Small intestine (tissue), 7 donors: ENCODE results near the gene ELMOD3. TPM values are rescaled to one million over a fixed set of nuclear protein-coding genes. Genes with fewer than 3 reads are reported as not detected.
"Not testable (repeated sequence)": the region's sequence is repeated elsewhere in the genome, so short reads cannot be mapped to it uniquely, and the experiment has no call there.

Source experiments
- DNase-seq, 2 donors: peaks; one replicate each; pipeline versions ENCODE4 v3.0.0 to v3.0.0-alpha.2; 2013
- FAIRE-seq: peaks from 2 replicates; lab custom pipeline; 2012; peaks lifted over from hg19 to GRCh38; lab: Jason Lieb, UNC
- H3K27ac ChIP-seq, 3 donors: one replicate each; pipeline ENCODE4 v1.5.1; 2013; ENCODE audit warnings: low read length in 2 of 3, mild to moderate bottlenecking in 2 of 3, control low read depth in 1 of 3, inconsistent platforms in 1 of 3, low read depth in 1 of 3, moderate library complexity in 1 of 3
- H3K27me3 ChIP-seq, 3 donors: one replicate each; pipeline ENCODE4 v1.6.1; 2013; ENCODE audit warnings: low read length in 3 of 3, inconsistent platforms in 1 of 3; ENCODE audit not compliant: control insufficient read depth in 3 of 3, insufficient read depth in 3 of 3
- H3K36me3 ChIP-seq, 3 donors: one replicate each; pipeline ENCODE4 v1.6.1; 2013; ENCODE audit warnings: low read length in 3 of 3, inconsistent platforms in 1 of 3, low read depth in 1 of 3, mild to moderate bottlenecking in 1 of 3, moderate library complexity in 1 of 3; ENCODE audit not compliant: control insufficient read depth in 3 of 3, insufficient read depth in 2 of 3
- H3K4me1 ChIP-seq, 3 donors: one replicate each; pipeline ENCODE4 v1.6.1; 2013; ENCODE audit warnings: low read length in 2 of 3, inconsistent platforms in 1 of 3, low read depth in 1 of 3, mild to moderate bottlenecking in 1 of 3, moderate library complexity in 1 of 3; ENCODE audit not compliant: control insufficient read depth in 3 of 3, insufficient read depth in 2 of 3
- H3K4me3 ChIP-seq, 3 donors: one replicate each; pipeline ENCODE4 v1.5.1; 2013; ENCODE audit warnings: low read length in 3 of 3, control low read depth in 1 of 3, inconsistent platforms in 1 of 3, low read depth in 1 of 3, mild to moderate bottlenecking in 1 of 3, moderate library complexity in 1 of 3
- H3K9me3 ChIP-seq, 2 donors: one replicate each; pipeline ENCODE4 v1.6.1; 2013; ENCODE audit warnings: low read depth in 1 of 2, low read length in 1 of 2; ENCODE audit not compliant: control insufficient read depth in 2 of 2, insufficient read depth in 1 of 2
- WGBS, 3 donors: extraction: QIAGEN DNeasy Blood & Tissue Kit; methylation state at CpG; one replicate each; pipeline ENCODE4 v1.1.7; 2013; 5-methylcytosine and 5-hydroxymethylcytosine counted together
- polyA plus RNA-seq, 4 donors: library from polyadenylated mRNA; stranded (reverse) in 3 of 4; unstranded in 1 of 4; fragments of 200-250 nt in 3 of 4; fragments of 120-200 nt in 1 of 4; gene quantifications; one replicate each; pipeline versions ENCODE4 v1.2.1 to v1.2.3, GENCODE V29; 2013
- donor health status: healthy with polysubstance abuse.
- donor health status: control.
- donor health status: control.
- donor health status: Bipolar disorder and iron deficiency.
- donor health status: healthy.

ELMOD3 gene
- polyA plus RNA-seq, 4 donors, result 16.1 to 36.9 (median 22.5) TPM

DNA sequence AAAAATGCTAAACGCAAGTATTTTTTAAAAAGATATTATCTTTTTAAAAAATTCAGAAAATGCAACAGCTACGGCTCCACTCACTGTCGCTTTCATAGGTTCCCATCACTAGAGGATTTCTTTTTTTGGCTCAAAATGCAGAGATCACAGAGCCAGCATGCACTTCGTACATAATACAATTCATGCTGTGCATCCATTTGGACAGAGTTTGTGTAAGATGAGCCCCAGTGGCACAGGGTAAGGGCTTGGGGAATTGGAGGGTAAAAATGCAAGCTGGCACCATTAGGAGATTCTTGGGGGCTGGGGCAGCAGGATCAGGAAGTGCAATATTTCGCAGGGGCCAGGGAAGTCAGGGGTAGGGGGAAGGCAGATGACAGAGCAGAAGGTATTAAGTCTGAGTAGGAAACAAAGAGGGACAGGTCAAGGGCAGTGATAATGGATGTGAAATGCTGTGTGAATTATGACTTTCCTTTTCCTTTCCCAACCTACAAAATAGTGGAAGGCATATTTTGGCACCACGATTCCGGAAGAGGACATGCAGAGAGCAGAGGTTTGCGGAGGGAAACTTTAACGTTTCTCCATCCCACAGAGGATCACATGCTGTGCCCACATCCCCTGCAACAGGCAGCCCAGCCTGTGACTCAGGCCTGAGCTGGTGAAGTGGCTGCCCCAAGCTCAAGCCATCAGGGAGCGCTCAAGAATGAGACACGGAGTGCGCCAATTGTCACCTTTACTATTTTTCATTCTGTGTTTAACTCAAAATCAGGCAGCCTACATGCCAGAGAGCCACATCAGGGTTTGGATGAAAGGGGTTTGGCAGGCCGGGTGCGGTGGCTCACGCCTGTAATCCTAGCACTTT lies 50.9 kb downstream of the ELMOD3 start:
- DNase-seq (peak in 1 of 2 donors; percentile 46), FAIRE-seq (no peak)
- Histone ChIP-seq H3K9me3 (peaks cover 0 to 5% of the 10 kb centered on the region in 2 donors), H3K4me1 (peaks cover 3 to 18% (median 6%) of the 10 kb centered on the region in 3 donors), H3K36me3 (peaks cover 0 to 16% (median 3%) of the 10 kb centered on the region in 3 donors), H3K27me3 (no peaks in the 10 kb centered on the region), H3K27ac (peak overlapping the region in 1 of 3 donors; percentile 35), H3K4me3 (no peak overlapping the region)
- WGBS, 3 donors, result 69 to 90% (median 75%) methylated on average over 15 of the region's 15 CpGs

DNA sequence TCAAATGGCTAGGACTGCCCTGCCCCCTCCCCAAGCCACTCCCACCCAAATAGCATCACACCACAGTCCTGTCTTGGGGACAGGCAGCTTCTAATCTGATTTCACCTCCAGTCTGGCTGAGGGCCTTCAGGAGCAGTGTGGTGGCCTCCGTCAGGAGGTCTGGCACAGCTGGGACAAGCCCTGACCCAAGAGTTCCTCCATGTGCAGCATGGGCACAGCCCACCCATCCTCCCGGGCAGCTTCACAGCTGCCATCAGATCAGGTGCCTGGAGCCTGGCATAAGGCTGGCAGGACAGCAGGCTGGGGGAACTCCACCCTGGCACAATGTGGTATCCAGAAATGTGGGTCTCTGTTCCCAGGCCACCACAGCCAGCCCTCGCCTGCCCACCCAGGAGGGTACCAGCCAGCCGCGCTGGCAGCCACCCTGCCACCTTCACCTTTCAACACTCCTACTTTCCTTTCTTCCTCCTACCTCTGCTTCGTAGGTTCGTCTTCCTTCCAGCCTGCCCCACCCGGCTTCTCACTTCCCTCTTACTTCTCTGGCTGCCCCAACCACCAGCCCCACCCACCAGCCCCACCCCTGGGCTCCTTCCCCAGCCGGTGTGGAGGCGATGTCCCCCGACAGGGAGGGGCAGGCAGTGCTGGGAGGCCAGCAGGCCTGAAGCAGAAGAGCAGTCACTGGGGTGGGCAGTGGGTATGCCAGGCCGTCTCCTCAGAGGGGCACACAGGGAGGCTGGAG lies 55.4 kb downstream of the ELMOD3 start, which contains the start of gene CAPG:
Gene CAPG (minus strand): TSS at position 522 of the 739 bp plus-strand sequence. CDS start 8,221 bp downstream, outside the sequence.
- DNase-seq (peak; percentile 79 to 88), FAIRE-seq (no peak)
- no peaks in the 10 kb centered on the region for H3K27me3 ChIP-seq
- peak within 1 kb of the TSS in 2 of 3 donors; percentile 11 to 25 for H3K4me3 ChIP-seq
- 11 to 38% (median 21%) methylated on average over 12 of the region's 12 CpGs for WGBS, 3 donors
- no peaks in the 10 kb centered on the region for H3K9me3 ChIP-seq
- peak within 1 kb of the TSS; percentile 43 to 87 (median 50) for H3K27ac ChIP-seq
- H3K4me1 ChIP-seq, result peaks cover 3 to 47% (median 6%) of the 10 kb centered on the region in 3 donors
- H3K36me3 ChIP-seq, result no peaks in the 10 kb centered on the region

DNA sequence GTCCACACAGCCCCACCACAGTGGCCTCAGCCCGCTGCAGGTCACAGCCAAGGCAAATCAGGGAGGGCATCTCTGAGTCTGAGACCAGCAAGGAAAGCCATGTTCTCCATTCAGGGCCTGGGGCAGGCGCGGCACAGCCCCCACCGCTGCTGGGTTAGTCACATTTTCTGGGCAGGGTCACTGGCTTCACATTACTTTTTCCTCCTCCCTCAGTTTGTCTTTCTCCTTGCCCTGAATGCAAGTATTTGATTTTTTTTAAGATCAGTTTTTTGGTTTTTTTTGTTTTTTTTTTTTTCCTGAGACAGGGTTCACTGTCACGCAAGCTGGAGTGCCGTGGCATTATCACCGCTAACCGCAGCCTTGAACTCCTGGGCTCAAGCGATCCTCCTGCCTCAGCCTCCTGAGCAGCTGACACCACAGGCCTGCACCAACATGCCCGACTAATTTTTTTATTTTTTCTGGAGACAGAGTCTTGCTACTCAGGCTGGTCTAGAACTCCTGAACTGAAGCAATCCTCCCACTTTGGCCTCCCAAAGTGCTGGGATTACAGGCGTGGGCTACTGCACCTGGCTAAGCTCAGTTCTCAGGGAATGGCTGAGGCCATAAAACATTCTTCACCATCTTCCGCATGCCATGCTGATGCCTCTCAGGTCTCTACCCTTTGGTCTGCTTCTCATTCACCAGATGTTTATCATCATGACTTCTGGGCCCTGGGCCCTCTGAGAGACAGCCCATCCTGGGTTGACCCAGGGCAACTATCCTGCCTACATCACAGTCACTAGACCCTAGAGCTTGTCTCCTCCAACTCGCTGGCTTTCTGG lies 56.2 kb downstream of the ELMOD3 start:
- DNase-seq (peak in 1 of 2 donors; percentile 52), FAIRE-seq (no peak)
- H3K36me3 ChIP-seq, result no peaks in the 10 kb centered on the region
- no peaks in the 10 kb centered on the region for H3K27me3 ChIP-seq
- 64 to 78% (median 66%) methylated on average over 13 of the region's 13 CpGs for WGBS, 3 donors
- no peaks in the 10 kb centered on the region for H3K9me3 ChIP-seq
- no peak overlapping the region for H3K4me3 ChIP-seq
- H3K27ac ChIP-seq, result peak overlapping the region; percentile 24 to 50 (median 32)
- peaks cover 3 to 52% (median 6%) of the 10 kb centered on the region in 3 donors for H3K4me1 ChIP-seq

DNA sequence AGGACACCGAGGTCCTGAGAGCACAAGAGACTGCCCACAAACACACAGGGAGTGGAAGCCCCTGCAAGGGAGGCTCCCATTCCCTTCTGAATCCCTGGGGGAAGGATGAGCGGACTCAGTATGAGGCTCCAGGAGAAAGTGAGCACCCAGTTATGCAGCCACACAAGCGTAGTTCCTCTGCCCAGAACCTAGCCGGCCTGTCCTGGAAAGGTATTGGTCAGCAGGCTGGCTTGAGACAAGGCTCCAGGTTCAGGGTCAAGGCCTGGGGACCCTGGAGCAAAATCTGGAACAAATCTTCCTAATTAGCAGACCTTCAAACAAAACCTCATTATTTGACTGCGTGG lies 56.8 kb downstream of the ELMOD3 start:
- Histone ChIP-seq H3K9me3 (no peaks in the 10 kb centered on the region), H3K4me1 (peaks cover 3 to 49% (median 6%) of the 10 kb centered on the region in 3 donors), H3K27me3 (no peaks in the 10 kb centered on the region), H3K36me3 (no peaks in the 10 kb centered on the region), H3K4me3 (no peak overlapping the region), H3K27ac (peak overlapping the region in 1 of 3 donors; percentile 10)
- FAIRE-seq (no peak), DNase-seq (no peak)
- 91 to 96% (median 93%) methylated on average over 5 of the region's 5 CpGs for WGBS, 3 donors

DNA sequence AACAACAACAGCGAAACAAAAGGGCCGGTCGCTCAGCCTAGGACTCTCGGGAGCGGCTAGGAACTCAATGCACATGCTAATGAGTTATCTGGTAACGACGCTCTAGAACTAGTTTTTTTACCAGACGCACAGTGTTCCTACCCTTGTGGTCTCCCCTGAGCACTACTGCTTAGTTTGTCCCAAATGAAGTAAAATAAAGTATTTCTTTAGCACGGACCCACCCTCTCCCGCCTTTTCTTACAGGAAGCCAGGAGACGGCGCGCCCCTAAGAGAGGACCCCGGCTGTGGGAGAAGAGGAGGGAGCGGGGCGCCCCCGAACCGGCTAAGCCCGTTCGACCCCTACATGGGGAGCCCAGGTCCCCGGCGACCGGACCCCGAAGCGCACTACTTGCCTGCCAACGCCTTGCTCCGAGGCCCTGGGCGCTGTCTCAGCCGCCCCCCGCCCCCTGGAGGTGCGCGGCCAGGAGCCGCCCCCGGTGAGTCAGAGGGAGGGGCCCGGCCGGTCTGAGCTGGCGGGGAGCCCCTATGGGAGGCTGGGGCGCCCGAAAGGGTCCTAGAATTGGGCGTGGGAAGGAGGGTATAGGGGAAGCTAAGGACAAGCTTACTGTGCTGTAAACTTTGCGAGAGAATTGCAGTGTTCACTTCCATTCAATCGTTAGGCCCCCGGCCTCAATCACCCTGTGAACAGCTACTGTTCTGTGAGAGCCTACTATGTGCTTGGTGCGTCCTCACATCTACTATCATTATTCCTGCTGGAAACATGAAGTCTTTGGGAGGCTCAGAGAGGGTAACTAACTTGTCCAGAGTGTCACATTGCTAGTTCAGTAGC lies 59.2 kb downstream of the ELMOD3 start:
- 7 to 10% (median 8%) methylated on average over 40 to 44 of the region's 44 CpGs for WGBS, 3 donors
- Histone ChIP-seq H3K36me3 (no peaks in the 10 kb centered on the region), H3K27ac (peak overlapping the region; percentile 4 to 75 (median 53)), H3K27me3 (no peaks in the 10 kb centered on the region), H3K4me1 (peaks cover 3 to 52% (median 6%) of the 10 kb centered on the region in 3 donors), H3K4me3 (peak overlapping the region; percentile 17 to 51 (median 20)), H3K9me3 (no peaks in the 10 kb centered on the region)
- DNase-seq (peak in 1 of 2 donors; percentile 89), FAIRE-seq (no peak)

DNA sequence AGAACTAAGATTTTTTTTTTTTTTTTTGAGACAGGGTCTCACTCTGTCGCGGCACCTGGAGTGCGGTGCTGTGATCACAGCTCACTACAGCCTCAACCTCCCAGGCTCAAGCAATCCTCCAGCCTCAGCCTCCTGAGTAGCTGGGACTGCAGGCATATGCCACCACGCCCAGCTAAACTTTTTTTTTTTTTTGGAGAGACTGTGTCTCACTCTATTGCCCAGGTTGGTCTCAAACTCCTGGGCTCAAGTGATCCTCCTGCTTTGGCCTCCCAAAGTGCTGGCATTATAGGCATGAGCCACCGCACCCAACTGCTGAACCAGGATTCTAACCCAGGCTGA lies 59.8 kb downstream of the ELMOD3 start:
- H3K27ac ChIP-seq, result peak overlapping the region in 1 of 3 donors; percentile 75
- H3K36me3 ChIP-seq, FAIRE-seq, DNase-seq, H3K4me3 ChIP-seq, H3K27me3 ChIP-seq, H3K9me3 ChIP-seq: not testable (repeated sequence)
- WGBS, 3 donors, result 79 to 89% (median 87%) methylated on average over 5 of the region's 5 CpGs
- H3K4me1 ChIP-seq, result peaks cover 1 to 54% (median 7%) of the 10 kb centered on the region in 3 donors

DNA sequence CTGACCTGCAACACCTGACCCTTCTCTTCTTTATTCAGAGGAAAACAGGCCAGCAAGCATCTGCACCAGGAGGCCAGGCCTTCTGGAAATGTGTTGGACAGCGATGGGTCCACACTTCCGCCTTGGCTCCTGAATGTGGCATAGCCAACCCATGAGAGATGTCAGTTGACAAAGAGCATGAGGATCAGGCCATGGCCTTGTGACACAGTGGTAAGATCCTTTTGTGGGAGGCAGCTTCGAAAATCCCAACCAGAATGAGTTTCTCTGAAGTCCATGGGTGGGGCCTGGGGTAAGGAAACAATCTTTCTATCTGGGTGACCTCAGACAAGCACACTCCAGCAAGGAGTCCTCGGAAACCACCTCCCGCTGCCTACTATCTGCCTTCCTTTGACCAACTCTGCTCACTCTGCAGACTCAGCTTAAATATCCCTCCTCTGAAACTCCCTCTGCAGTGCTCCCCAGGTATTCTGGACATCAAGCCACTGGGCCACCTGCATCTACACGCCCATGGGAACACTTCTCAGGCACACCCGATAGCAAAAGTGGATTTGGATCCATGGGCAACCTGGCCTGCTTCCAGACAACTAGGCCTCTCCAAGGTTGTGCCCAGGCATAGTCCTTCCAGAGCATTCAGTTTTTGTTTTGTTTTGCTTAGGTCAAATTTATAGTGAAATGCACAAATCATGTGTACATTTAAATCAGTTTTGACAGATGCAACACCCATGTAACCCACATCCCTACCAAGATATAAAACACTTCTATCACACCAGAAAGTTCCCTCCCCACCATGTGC lies 60.4 kb downstream of the ELMOD3 start:
- H3K9me3 ChIP-seq, result no peaks in the 10 kb centered on the region
- no peaks in the 10 kb centered on the region for H3K27me3 ChIP-seq
- WGBS, 3 donors, result 60 to 83% (median 71%) methylated on average over 7 of the region's 7 CpGs
- peak overlapping the region in 1 of 3 donors; percentile 75 for H3K27ac ChIP-seq
- H3K4me3 ChIP-seq, result no peak overlapping the region
- no peaks in the 10 kb centered on the region for H3K36me3 ChIP-seq
- peaks cover 0 to 54% (median 2%) of the 10 kb centered on the region in 3 donors for H3K4me1 ChIP-seq
- DNase-seq, result peak in 1 of 2 donors; percentile 46
- no peak for FAIRE-seq
